PC-9 (cell line): ENCODE results near the gene GSTP1. TPM values are rescaled to one million over a fixed set of nuclear protein-coding genes. Genes with fewer than 3 reads are reported as not detected.

ENCODE experiments used
- BruUV-seq: library from RNA; stranded (reverse); fragments of 400-500 nt; replicated peaks from 2 replicates; lab custom pipeline; 2021; lab: Mats Ljungman, UMichigan
- CTCF ChIA-PET: fragments of 300-600 bp; sonication (Branson Sonifier 250); formaldehyde crosslinking; loops from one replicate; lab custom pipeline; 2022; ENCODE audit warnings: antibody characterized with exemption; lab: Charles Lee
- POLR2A ChIA-PET: fragments of 300-600 bp; sonication (Branson Sonifier 250); formaldehyde crosslinking; loops from one replicate; lab custom pipeline; 2022; ENCODE audit warnings: antibody characterized with exemption; ENCODE audit not compliant: unreplicated experiment; lab: Charles Lee
- DNase-seq, 2 experiments: peaks; one replicate each; pipeline versions ENCODE4 v3.0.0 to v3.0.0-alpha.2; 2015 to 2022; ENCODE audit warnings: mixed read lengths in 1 of 2
- H2AFZ ChIP-seq: fragments of 200-600 bp; sonication (generic); 2 replicates; pipeline ENCODE4 v1.8.1; 2017; ENCODE audit warnings: antibody characterized with exemption
- H3F3A ChIP-seq: fragments of 200-600 bp; sonication (generic); 2 replicates; pipeline ENCODE4 v1.8.1; 2017; ENCODE audit warnings: antibody characterized with exemption, mild to moderate bottlenecking, low read depth; ENCODE audit not compliant: insufficient read depth
- H3K27ac ChIP-seq: fragments of 200-600 bp; sonication (generic); 2 replicates; pipeline ENCODE4 v1.6.1; 2016; ENCODE audit warnings: mixed run types
- H3K27me3 ChIP-seq: fragments of 200-600 bp; sonication (generic); 2 replicates; pipeline ENCODE4 v1.6.1; 2016; ENCODE audit warnings: low read depth, mixed run types; ENCODE audit not compliant: insufficient read depth
- H3K36me3 ChIP-seq: fragments of 200-600 bp; sonication (generic); 2 replicates; pipeline ENCODE4 v1.6.1; 2016; ENCODE audit warnings: low read depth, mixed run types
- H3K4me1 ChIP-seq: fragments of 200-600 bp; sonication (generic); replicated peaks from 2 replicates; pipeline ENCODE4 v1.6.1; 2016; ENCODE audit warnings: mixed run types; ENCODE audit not compliant: insufficient read depth
- H3K4me2 ChIP-seq: fragments of 200-600 bp; sonication (generic); 2 replicates; pipeline ENCODE4 v1.6.1; 2017; ENCODE audit warnings: mixed run types
- H3K4me3 ChIP-seq: fragments of 200-600 bp; sonication (generic); 2 replicates; pipeline ENCODE4 v1.6.1; 2016; ENCODE audit warnings: mixed run types
- H3K79me2 ChIP-seq: fragments of 200-600 bp; sonication (generic); 2 replicates; pipeline ENCODE4 v1.6.1; 2017; ENCODE audit warnings: low read depth, mixed run types
- H3K9me2 ChIP-seq: fragments of 200-600 bp; sonication (generic); 2 replicates; pipeline ENCODE4 v1.8.1; 2017; ENCODE audit warnings: mild to moderate bottlenecking; ENCODE audit not compliant: insufficient read depth
- H3K9me3 ChIP-seq: fragments of 200-600 bp; sonication (generic); 2 replicates; pipeline ENCODE4 v1.8.1; 2016; ENCODE audit warnings: low read depth; ENCODE audit not compliant: insufficient read depth
- H4K20me1 ChIP-seq: fragments of 200-600 bp; sonication (generic); 2 replicates; pipeline ENCODE4 v1.8.1; 2017; ENCODE audit not compliant: insufficient read depth
- CTCF ChIP-seq: fragments of 200-600 bp; sonication (generic); conservative IDR thresholded peaks from 2 replicates; pipeline ENCODE4 v1.6.1; 2017; ENCODE audit warnings: mixed run types, antibody characterized with exemption, mild to moderate bottlenecking, moderate library complexity
- EZH2 ChIP-seq: fragments of 200-600 bp; sonication (generic); IDR thresholded peaks from 2 replicates; pipeline ENCODE4 v1.8.0; 2017; ENCODE audit warnings: antibody characterized with exemption, low read depth
- intact Hi-C: fragments of 100-400 bp; cut with micrococcal nuclease; formaldehyde crosslinking; loops from one replicate; pipeline ENCODE4 v1.10.0; 2022; ENCODE audit not compliant: unreplicated experiment
- total RNA-seq: library from RNA; stranded (reverse); gene quantifications from 2 replicates; pipeline ENCODE4 v1.2.3, GENCODE V29; 2021

The GSTP1 gene
- total RNA-seq, 1 experiment from 2014 or later = 2,063 TPM

GRCh38 chr11:67613960-67614715 lies 30.5 kb downstream of the GSTP1 start:
- POLR2A ChIA-PET = interaction anchor here (0.6 to 0.8 kb wide), 3 partner anchors 16 to 1045 kb away, joined by 3 to 7 read pairs (median 4); partner anchors contain the start of gene NUDT8
- DNase-seq = peak; percentile 42 to 83
- H2AFZ ChIP-seq = no peak overlapping the region
- no peak overlapping the region for H3K4me2 ChIP-seq
- no peaks in the 10 kb centered on the region for H3K9me2 ChIP-seq
- no peaks in the 10 kb centered on the region for H3K79me2 ChIP-seq
- BruUV-seq = TSS peak; percentile 37
- H3K36me3 ChIP-seq = 0 out of 2 replicates have a peak, but pooled peaks cover 6% of the 10 kb centered on the region
- H3K9me3 ChIP-seq = no peaks in the 10 kb centered on the region
- H4K20me1 ChIP-seq = no peaks in the 10 kb centered on the region
- H3K4me3 ChIP-seq = no peak overlapping the region
- H3K27ac ChIP-seq = no peak overlapping the region
- CTCF ChIA-PET = interaction anchor here (0.6 to 1.1 kb wide), 3 partner anchors 9 to 140 kb away, joined by 3 to 9 read pairs (median 3); no protein-coding TSS in a partner anchor
- H3K27me3 ChIP-seq = no peaks in the 10 kb centered on the region
- H3K4me1 ChIP-seq = no peaks in the 10 kb centered on the region
- TF ChIP-seq CTCF = peak; percentile 83
- no peak for TF ChIP-seq EZH2
- peaks cover 13% of the 10 kb centered on the region; the same call in 1 of the 2 replicates for H3F3A ChIP-seq
- intact Hi-C loops = no loop called here

GRCh38 chr11:67614730-67615714 lies 31.4 kb downstream of the GSTP1 start:
- no peak overlapping the region for H3K4me3 ChIP-seq
- peaks cover 5% of the 10 kb centered on the region; the same call in 1 of the 2 replicates for H3F3A ChIP-seq
- H3K4me1 ChIP-seq = no peaks in the 10 kb centered on the region
- H2AFZ ChIP-seq = no peak overlapping the region
- POLR2A ChIA-PET = interaction anchor here (0.6 to 0.8 kb wide), 3 partner anchors 15 to 1044 kb away, joined by 3 to 4 read pairs (median 3); partner anchors contain the start of gene NUDT8
- CTCF ChIA-PET = interaction anchor here (1.1 kb wide), 1 partner anchor 11 kb away, joined by 3 read pairs; no protein-coding TSS in a partner anchor
- no TSS peak for BruUV-seq
- peak; percentile 46 to 62 for DNase-seq
- H3K9me3 ChIP-seq = no peaks in the 10 kb centered on the region
- H3K4me2 ChIP-seq = no peak overlapping the region
- no peaks in the 10 kb centered on the region for H4K20me1 ChIP-seq
- no peaks in the 10 kb centered on the region for H3K9me2 ChIP-seq
- intact Hi-C loops = no loop called here
- no peaks in the 10 kb centered on the region for H3K27me3 ChIP-seq
- no peak overlapping the region for H3K27ac ChIP-seq
- no peaks in the 10 kb centered on the region for H3K79me2 ChIP-seq
- H3K36me3 ChIP-seq = no peaks in the 10 kb centered on the region
- TF ChIP-seq EZH2 = no peak
- TF ChIP-seq CTCF = peak; percentile 72
